ENCODE measurements around the gene BIRC6. TPM values are rescaled to one million over a fixed set of nuclear protein-coding genes. Genes with fewer than 3 reads are reported as not detected.

Gene BIRC6
- total RNA-seq, 1 donor from 2014 or later: 59.4 TPM

GRCh38 chr2:32472605-32473004, 115.8 kb downstream of the BIRC6 start:
- Histone ChIP-seq H3K4me3 (no peak overlapping the region), H3K4me1 (no peaks in the 10 kb centered on the region), H3K27ac (no peak overlapping the region), H3K27me3 (no peaks in the 10 kb centered on the region), H3K9me3 (no peaks in the 10 kb centered on the region), H3K36me3 (peaks cover 33 to 51% of the 10 kb centered on the region in 2 donors)
- no peak for DNase-seq (ENCODE audit: low spot score in 2 of 2)
- intact Hi-C loops (cut with DNase I): no loop called here
- TF ChIP-seq CTCF (IDR thresholded peaks at IDR 0.05): no peak

DNA sequence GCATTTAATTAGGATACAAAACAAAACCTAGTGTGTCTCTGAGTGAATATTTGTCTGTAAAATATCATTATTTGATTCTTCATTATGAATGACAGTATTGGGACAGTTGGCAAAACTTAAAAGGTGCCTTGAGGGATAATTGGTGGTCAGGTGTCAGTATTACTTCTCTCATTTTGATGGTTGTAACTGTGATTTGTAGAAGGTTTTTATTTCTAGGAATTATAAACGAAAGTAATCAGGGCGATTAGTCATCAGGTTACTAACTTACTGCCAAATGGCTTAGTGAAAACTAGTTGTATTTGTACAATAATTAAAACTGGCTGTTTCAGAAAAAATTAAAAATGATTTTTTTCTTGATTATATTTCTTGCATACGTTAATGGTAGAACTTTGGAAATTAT, 117.6 kb downstream of the BIRC6 start:
- no peaks in the 10 kb centered on the region for H3K9me3 ChIP-seq

DNA sequence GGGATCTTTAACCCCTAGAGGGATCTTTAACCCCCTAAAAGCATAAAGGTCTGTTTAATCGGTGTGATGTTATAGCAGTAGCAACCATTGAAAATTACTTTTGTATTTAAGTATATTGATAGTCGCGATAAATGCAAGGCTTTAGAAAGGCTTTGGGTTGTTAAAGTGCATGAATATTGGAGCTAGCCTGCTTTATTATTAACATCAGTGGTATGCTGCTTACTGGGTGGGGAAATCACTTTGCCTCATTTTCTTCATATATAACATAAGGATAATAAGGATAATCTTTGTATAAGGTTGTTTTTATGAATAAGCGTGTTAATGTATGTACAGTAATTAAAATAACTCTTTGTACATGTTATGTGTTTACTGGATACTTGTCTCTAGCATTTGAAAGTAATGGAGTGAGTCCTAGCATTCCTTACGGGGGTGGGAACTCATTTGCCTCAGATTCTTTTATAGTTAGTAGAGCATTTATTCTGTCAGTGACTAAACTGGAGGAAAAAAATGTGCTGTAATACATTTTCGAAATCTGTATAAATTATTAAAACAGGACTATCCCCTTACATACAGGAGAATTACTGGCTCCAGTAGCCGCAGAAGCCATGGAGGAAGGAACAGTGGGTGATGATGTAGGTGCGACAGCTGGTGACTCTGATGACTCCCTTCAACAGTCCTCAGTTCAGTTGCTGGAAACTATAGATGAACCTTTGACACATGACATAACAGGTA, 122.2 kb downstream of the BIRC6 start:
- peaks cover 31 to 69% of the 10 kb centered on the region in 2 donors for H3K36me3 ChIP-seq
- no peaks in the 10 kb centered on the region for H3K4me1 ChIP-seq
- intact Hi-C loops (cut with DNase I): no loop called here

More for the DNA sequence above, 117.6 kb downstream of the BIRC6 start:
- H3K4me3 ChIP-seq: no peak overlapping the region
- H3K27me3 ChIP-seq: no peaks in the 10 kb centered on the region
- no peak for TF ChIP-seq CTCF (IDR thresholded peaks at IDR 0.05)
- DNase-seq (ENCODE audit: low spot score in 2 of 2): no peak
- peaks cover 20 to 46% of the 10 kb centered on the region in 2 donors for H3K36me3 ChIP-seq
- H3K27ac ChIP-seq: no peak overlapping the region
- intact Hi-C loops (cut with DNase I): no loop called here
- H3K4me1 ChIP-seq: no peaks in the 10 kb centered on the region

DNA sequence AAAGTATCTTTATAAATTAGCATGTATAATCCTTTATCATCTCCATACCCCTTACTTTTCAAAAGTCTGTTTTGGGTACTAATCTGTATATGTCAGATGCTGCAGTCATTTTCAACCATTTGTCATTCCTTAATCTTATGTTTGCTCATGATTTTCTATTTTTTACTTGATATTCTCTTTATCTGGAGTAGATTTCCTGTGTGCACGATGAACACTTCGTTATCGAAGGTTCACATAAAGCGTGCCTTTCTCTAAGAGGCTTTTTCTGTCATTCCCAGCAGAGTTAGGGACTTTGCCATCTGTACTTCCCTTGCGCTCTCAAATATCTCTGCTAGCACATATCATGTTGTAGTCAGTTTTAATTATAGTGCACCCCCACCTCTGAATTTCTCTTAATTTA, 123.2 kb downstream of the BIRC6 start:
- Histone ChIP-seq H3K36me3 (peaks cover 29 to 69% of the 10 kb centered on the region in 2 donors), H3K27me3 (no peaks in the 10 kb centered on the region), H3K9me3 (no peaks in the 10 kb centered on the region), H3K4me1 (no peaks in the 10 kb centered on the region), H3K27ac (no peak overlapping the region), H3K4me3 (no peak overlapping the region)
- TF ChIP-seq CTCF (IDR thresholded peaks at IDR 0.05): no peak
- no peak for DNase-seq (ENCODE audit: low spot score in 2 of 2)
- intact Hi-C loops (cut with DNase I): no loop called here

More for the DNA sequence above, 122.2 kb downstream of the BIRC6 start:
- no peak for TF ChIP-seq CTCF (IDR thresholded peaks at IDR 0.05)
- Histone ChIP-seq H3K27ac (no peak overlapping the region), H3K27me3 (no peaks in the 10 kb centered on the region), H3K9me3 (no peaks in the 10 kb centered on the region), H3K4me3 (no peak overlapping the region)
- no peak for DNase-seq (ENCODE audit: low spot score in 2 of 2)

DNA sequence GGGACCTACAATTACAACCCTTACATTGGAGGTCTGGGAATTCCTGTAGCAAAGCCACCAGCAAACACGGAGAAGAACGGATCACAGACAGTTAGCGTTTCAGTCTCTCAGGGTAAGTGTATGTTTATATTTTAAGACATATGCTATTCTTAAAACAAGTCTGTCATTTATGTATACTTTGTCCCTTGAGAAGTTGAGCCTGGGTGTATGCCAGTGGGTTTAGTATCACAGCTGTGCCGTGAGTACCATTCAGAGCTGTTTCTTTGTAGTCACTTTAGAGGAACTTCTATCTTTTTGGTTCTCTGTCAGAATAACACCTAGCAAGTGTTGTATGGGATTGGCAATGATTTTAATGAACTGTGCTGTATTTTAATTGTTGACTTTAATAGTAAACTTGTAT, 125.6 kb downstream of the BIRC6 start:
- intact Hi-C loops (cut with DNase I): no loop called here
- no peaks in the 10 kb centered on the region for H3K4me1 ChIP-seq
- DNase-seq (ENCODE audit: low spot score in 2 of 2): no peak
- peaks cover 46 to 85% of the 10 kb centered on the region in 2 donors for H3K36me3 ChIP-seq
- H3K9me3 ChIP-seq: no peaks in the 10 kb centered on the region
- no peaks in the 10 kb centered on the region for H3K27me3 ChIP-seq
- no peak overlapping the region for H3K4me3 ChIP-seq
- TF ChIP-seq CTCF (IDR thresholded peaks at IDR 0.05): no peak
- H3K27ac ChIP-seq: no peak overlapping the region
